Fibroblast of lung (primary cell): ENCODE data around the gene ATXN1.

Experiments used
- EZH2 ChIP-seq: IDR thresholded peaks from 2 replicates; pipeline ENCODE4 v1.5.1; 2012; ENCODE audit warnings: low read length, control low read depth, mild to moderate bottlenecking; ENCODE audit errors: missing control alignments
- TF ChIP-seq, protein P1 (sequence below), 2 donors: IDR thresholded peaks in 1 of 2; conservative IDR thresholded peaks in 1 of 2; 1 replicate in 1 of 2; 2 replicates in 1 of 2; pipeline ENCODE4 v1.5.1; 2011 to 2012; ENCODE audit warnings: low read length in 2 of 2, control low read depth in 1 of 2, inconsistent platforms in 1 of 2, low read depth in 1 of 2, mild to moderate bottlenecking in 1 of 2

GRCh38 chr6:16523606-16524379, 237.5 kb downstream of the ATXN1 start:
- TF ChIP-seq, protein P1, sequence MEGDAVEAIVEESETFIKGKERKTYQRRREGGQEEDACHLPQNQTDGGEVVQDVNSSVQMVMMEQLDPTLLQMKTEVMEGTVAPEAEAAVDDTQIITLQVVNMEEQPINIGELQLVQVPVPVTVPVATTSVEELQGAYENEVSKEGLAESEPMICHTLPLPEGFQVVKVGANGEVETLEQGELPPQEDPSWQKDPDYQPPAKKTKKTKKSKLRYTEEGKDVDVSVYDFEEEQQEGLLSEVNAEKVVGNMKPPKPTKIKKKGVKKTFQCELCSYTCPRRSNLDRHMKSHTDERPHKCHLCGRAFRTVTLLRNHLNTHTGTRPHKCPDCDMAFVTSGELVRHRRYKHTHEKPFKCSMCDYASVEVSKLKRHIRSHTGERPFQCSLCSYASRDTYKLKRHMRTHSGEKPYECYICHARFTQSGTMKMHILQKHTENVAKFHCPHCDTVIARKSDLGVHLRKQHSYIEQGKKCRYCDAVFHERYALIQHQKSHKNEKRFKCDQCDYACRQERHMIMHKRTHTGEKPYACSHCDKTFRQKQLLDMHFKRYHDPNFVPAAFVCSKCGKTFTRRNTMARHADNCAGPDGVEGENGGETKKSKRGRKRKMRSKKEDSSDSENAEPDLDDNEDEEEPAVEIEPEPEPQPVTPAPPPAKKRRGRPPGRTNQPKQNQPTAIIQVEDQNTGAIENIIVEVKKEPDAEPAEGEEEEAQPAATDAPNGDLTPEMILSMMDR (conservative IDR thresholded peaks at IDR 0.05 in 1 of 2, IDR thresholded peaks at IDR 0.05 in 1 of 2; ENCODE audit: low read depth in 1 of 2, low read length in 2 of 2): no peak
- TF ChIP-seq EZH2: no peak
